LNCaP clone FGC (cell line): ENCODE data around the gene RALY.

Experiments
- DNase-seq: peaks from one replicate; pipeline ENCODE4 v3.0.0-alpha.2; 2011; ENCODE audit warnings: low read depth
- H3K4me3 ChIP-seq: 2 replicates; pipeline ENCODE4 v1.5.1; 2011; ENCODE audit warnings: mild to moderate bottlenecking, low read depth, low read length, control low read depth
- TF ChIP-seq, protein P1 (sequence below): IDR thresholded peaks from 2 replicates; pipeline ENCODE4 v1.5.1; 2012; ENCODE audit warnings: mild to moderate bottlenecking; ENCODE audit not compliant: control insufficient read depth, insufficient read depth; ENCODE audit errors: extremely low read depth

The RALY gene

DNA sequence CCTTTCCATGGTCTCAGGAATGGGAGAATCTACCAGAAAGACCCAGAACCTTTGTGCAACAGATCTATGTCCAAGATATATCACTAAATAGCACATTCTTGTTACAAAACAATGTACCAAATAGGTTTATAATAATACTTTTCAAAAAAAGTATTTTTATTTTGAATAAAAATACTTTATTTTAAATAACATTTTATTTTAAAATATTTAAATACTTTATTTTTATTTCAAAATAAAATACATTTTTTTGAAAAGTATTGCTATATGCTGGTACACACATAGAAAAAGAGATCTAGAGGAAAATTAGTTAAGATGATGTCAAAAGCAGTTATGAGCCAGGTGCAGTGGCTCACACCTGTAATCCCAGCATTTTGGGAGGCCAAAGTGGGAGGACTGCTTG, 16.8 kb upstream of the RALY start:
- DNase-seq: no peak
- H3K4me3 ChIP-seq: no peak overlapping the region
- TF ChIP-seq, protein P1, sequence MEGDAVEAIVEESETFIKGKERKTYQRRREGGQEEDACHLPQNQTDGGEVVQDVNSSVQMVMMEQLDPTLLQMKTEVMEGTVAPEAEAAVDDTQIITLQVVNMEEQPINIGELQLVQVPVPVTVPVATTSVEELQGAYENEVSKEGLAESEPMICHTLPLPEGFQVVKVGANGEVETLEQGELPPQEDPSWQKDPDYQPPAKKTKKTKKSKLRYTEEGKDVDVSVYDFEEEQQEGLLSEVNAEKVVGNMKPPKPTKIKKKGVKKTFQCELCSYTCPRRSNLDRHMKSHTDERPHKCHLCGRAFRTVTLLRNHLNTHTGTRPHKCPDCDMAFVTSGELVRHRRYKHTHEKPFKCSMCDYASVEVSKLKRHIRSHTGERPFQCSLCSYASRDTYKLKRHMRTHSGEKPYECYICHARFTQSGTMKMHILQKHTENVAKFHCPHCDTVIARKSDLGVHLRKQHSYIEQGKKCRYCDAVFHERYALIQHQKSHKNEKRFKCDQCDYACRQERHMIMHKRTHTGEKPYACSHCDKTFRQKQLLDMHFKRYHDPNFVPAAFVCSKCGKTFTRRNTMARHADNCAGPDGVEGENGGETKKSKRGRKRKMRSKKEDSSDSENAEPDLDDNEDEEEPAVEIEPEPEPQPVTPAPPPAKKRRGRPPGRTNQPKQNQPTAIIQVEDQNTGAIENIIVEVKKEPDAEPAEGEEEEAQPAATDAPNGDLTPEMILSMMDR: no peak

GRCh38 chr20:33977535-33977934, 16.2 kb upstream of the RALY start:
- TF ChIP-seq, protein P1: no peak
- H3K4me3 ChIP-seq: no peak overlapping the region
- no peak for DNase-seq

DNA sequence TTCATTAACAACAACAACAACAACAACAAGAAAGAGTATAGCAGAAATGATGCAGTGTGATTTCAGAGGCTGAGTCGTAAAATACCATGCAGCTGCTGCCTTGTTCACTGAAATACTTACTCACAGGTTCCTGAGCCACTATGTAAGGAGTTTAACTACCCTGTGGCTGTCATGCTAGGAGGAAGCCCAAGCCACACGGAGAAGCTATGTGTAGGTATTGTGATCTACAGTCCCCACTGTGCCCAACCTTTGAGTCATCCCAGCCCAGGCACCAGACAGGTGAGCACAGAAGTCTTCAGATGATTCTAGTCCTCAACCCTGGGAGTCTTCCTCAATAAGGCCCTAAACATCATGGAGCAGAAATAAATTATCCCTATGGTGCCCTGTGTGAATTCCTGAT, 14.6 kb upstream of the RALY start:
- TF ChIP-seq, protein P1: no peak
- H3K4me3 ChIP-seq: no peak overlapping the region
- DNase-seq: no peak

- DNase-seq: no peak
- TF ChIP-seq, protein P1: no peak
- no peak overlapping the region for H3K4me3 ChIP-seq
These were observed 12.4 kb upstream of the RALY start for GRCh38 chr20:33981347-33981746.

GRCh38 chr20:33981964-33982363, 11.7 kb upstream of the RALY start:
- no peak overlapping the region for H3K4me3 ChIP-seq
- TF ChIP-seq, protein P1: no peak
- no peak for DNase-seq

GRCh38 chr20:33983371-33983770, 10.3 kb upstream of the RALY start:
- no peak overlapping the region for H3K4me3 ChIP-seq
- TF ChIP-seq, protein P1: no peak
- DNase-seq: no peak

- no peak for DNase-seq
- H3K4me3 ChIP-seq: no peak overlapping the region
- TF ChIP-seq, protein P1: no peak
These were observed 9.5 kb upstream of the RALY start for GRCh38 chr20:33984182-33984719.
